H9 (cell line): ENCODE data around the gene ANKMY1. TPM values are rescaled to one million over a fixed set of nuclear protein-coding genes. Genes with fewer than 3 reads are reported as not detected.

Experiments
- DNase-seq: peaks from one replicate; pipeline ENCODE4 v3.0.0-alpha.2; 2017
- H2AFZ ChIP-seq: one replicate; pipeline ENCODE4 v1.6.1; 2013; ENCODE audit warnings: mild to moderate bottlenecking, low read length, control low read depth, moderate library complexity
- H2AK5ac ChIP-seq: 2 replicates; pipeline ENCODE4 v1.6.1; 2013; ENCODE audit warnings: low read length, control low read depth, mixed read lengths; ENCODE audit not compliant: insufficient read length
- H2BK120ac ChIP-seq: one replicate; pipeline ENCODE4 v1.6.1; 2013; ENCODE audit warnings: low read depth, mild to moderate bottlenecking, low read length, control low read depth, inconsistent platforms; ENCODE audit not compliant: poor library complexity, severe bottlenecking
- H2BK12ac ChIP-seq: 2 replicates; pipeline ENCODE4 v1.6.1; 2013; ENCODE audit warnings: low read length, control low read depth, mixed read lengths, low read depth; ENCODE audit not compliant: insufficient read length
- H2BK15ac ChIP-seq: 2 replicates; pipeline ENCODE4 v1.6.1; 2013; ENCODE audit warnings: low read depth, low read length, control low read depth
- H2BK20ac ChIP-seq: one replicate; pipeline ENCODE4 v1.6.1; 2013; ENCODE audit warnings: low read depth, mild to moderate bottlenecking, low read length, control low read depth, inconsistent platforms; ENCODE audit not compliant: poor library complexity, severe bottlenecking
- H2BK5ac ChIP-seq: 2 replicates; pipeline ENCODE4 v1.6.1; 2013; ENCODE audit warnings: low read length, control low read depth, mixed read lengths; ENCODE audit not compliant: insufficient read length
- H3K14ac ChIP-seq: 2 replicates; pipeline ENCODE4 v1.6.1; 2013; ENCODE audit warnings: low read length, control low read depth; ENCODE audit not compliant: insufficient read depth
- H3K18ac ChIP-seq: 2 replicates; pipeline ENCODE4 v1.6.1; 2013; ENCODE audit warnings: low read depth, mild to moderate bottlenecking, mixed read lengths, low read length, control low read depth; ENCODE audit not compliant: insufficient read length
- H3K23ac ChIP-seq: 2 replicates; pipeline ENCODE4 v1.6.1; 2013; ENCODE audit warnings: low read length, control low read depth, mixed read lengths, low read depth; ENCODE audit not compliant: insufficient read length
- H3K23me2 ChIP-seq: 2 replicates; pipeline ENCODE4 v1.6.1; 2013; ENCODE audit warnings: low read depth, mild to moderate bottlenecking, mixed read lengths, low read length, control low read depth; ENCODE audit not compliant: insufficient read length, poor library complexity, severe bottlenecking
- H3K27ac ChIP-seq: 2 replicates; pipeline ENCODE4 v1.5.1; 2013; ENCODE audit warnings: low read length, control low read depth, mixed read lengths, low read depth; ENCODE audit not compliant: insufficient read length
- H3K27me3 ChIP-seq: 2 replicates; pipeline ENCODE4 v1.6.1; 2013; ENCODE audit warnings: low read length, control low read depth, inconsistent platforms; ENCODE audit not compliant: insufficient read depth
- H3K4ac ChIP-seq: 2 replicates; pipeline ENCODE4 v1.6.1; 2013; ENCODE audit warnings: low read depth, mild to moderate bottlenecking, control low read depth, inconsistent platforms, low read length, moderate library complexity
- H3K4me1 ChIP-seq: 2 replicates; pipeline ENCODE4 v1.6.1; 2013; ENCODE audit warnings: low read length, control low read depth, inconsistent platforms; ENCODE audit not compliant: insufficient read depth
- H3K4me2 ChIP-seq: 2 replicates; pipeline ENCODE4 v1.6.1; 2013; ENCODE audit warnings: low read length, control low read depth, mixed read lengths; ENCODE audit not compliant: insufficient read length, insufficient read depth
- H3K56ac ChIP-seq: 2 replicates; pipeline ENCODE4 v1.6.1; 2013; ENCODE audit warnings: low read depth, mild to moderate bottlenecking, mixed read lengths, low read length, control low read depth; ENCODE audit not compliant: insufficient read length
- H3K79me1 ChIP-seq: 2 replicates; pipeline ENCODE4 v1.6.1; 2013; ENCODE audit warnings: low read depth, mild to moderate bottlenecking, moderate library complexity, low read length, control low read depth, inconsistent platforms; ENCODE audit not compliant: insufficient read depth, poor library complexity, severe bottlenecking
- H3K79me2 ChIP-seq: 2 replicates; pipeline ENCODE4 v1.6.1; 2013; ENCODE audit warnings: low read length, control low read depth, inconsistent platforms; ENCODE audit not compliant: insufficient read depth
- H3K9ac ChIP-seq: 2 replicates; pipeline ENCODE4 v1.6.1; 2013; ENCODE audit warnings: low read length, control low read depth, mixed read lengths; ENCODE audit not compliant: insufficient read length; ENCODE audit errors: extremely low read depth
- H3K9me3 ChIP-seq: one replicate; pipeline ENCODE4 v1.6.1; 2013; ENCODE audit warnings: low read depth, low read length, inconsistent platforms; ENCODE audit not compliant: control insufficient read depth
- H3T11ph ChIP-seq: one replicate; pipeline ENCODE4 v1.6.1; 2013; ENCODE audit warnings: mild to moderate bottlenecking, low read length, control low read depth, inconsistent platforms
- H4K20me1 ChIP-seq: one replicate; pipeline ENCODE4 v1.6.1; 2013; ENCODE audit not compliant: control insufficient read depth, insufficient read length, insufficient read depth
- H4K5ac ChIP-seq: 2 replicates; pipeline ENCODE4 v1.6.1; 2013; ENCODE audit warnings: low read depth, mild to moderate bottlenecking, mixed read lengths, low read length, control low read depth; ENCODE audit not compliant: insufficient read length
- H4K8ac ChIP-seq: replicated peaks from 2 replicates; pipeline ENCODE4 v1.6.1; 2013; ENCODE audit warnings: low read length, control low read depth, mixed read lengths, low read depth; ENCODE audit not compliant: insufficient read length
- H4K91ac ChIP-seq: 2 replicates; pipeline ENCODE4 v1.6.1; 2013; ENCODE audit warnings: low read depth, mild to moderate bottlenecking, moderate library complexity, mixed read lengths, low read length, control low read depth; ENCODE audit not compliant: insufficient read length
- H3K27ac Mint-ChIP-seq, 3 experiments: 2 replicates in 2 of 3; 3 replicates in 1 of 3; pipeline ENCODE4 v1.8.0; 2020 to 2021; ENCODE audit warnings: mixed read lengths in 3 of 3, mild to moderate bottlenecking in 1 of 3, moderate library complexity in 1 of 3
- H3K27me3 Mint-ChIP-seq: 2 replicates; pipeline ENCODE4 v1.8.0; 2021; ENCODE audit warnings: low read depth, mild to moderate bottlenecking, moderate library complexity, mixed read lengths
- H3K36me3 Mint-ChIP-seq, 3 experiments: 2 replicates in 2 of 3; 3 replicates in 1 of 3; pipeline ENCODE4 v1.8.0; 2020 to 2021; ENCODE audit warnings: low read depth in 3 of 3, mixed read lengths in 3 of 3; ENCODE audit not compliant: insufficient read depth in 1 of 3
- H3K4me1 Mint-ChIP-seq, 2 experiments: 2 replicates each; pipeline ENCODE4 v1.8.0; 2020; ENCODE audit warnings: mixed read lengths in 2 of 2
- H3K4me3 Mint-ChIP-seq, 2 experiments: 2 replicates in 1 of 2; 3 replicates in 1 of 2; pipeline ENCODE4 v1.8.0; 2020 to 2021; ENCODE audit warnings: mild to moderate bottlenecking in 2 of 2, mixed read lengths in 2 of 2, moderate library complexity in 1 of 2
- H3K9me3 Mint-ChIP-seq, 2 experiments: 2 replicates in 1 of 2; 3 replicates in 1 of 2; pipeline ENCODE4 v1.8.0; 2020; ENCODE audit warnings: mild to moderate bottlenecking in 2 of 2, mixed read lengths in 2 of 2, moderate library complexity in 1 of 2
- CTCF ChIP-seq: fragments of 200-600 bp; sonication (generic); conservative IDR thresholded peaks from 3 replicates; pipeline ENCODE4 v1.8.0; 2021; ENCODE audit warnings: antibody characterized with exemption, mild to moderate bottlenecking
- WGBS: extraction: QIAGEN DNeasy Blood & Tissue Kit; methylation state at CpG from one replicate; pipeline ENCODE4 v1.1.7; 2013; ENCODE audit warnings: missing lambda C conversion rate, low lambda C conversion rate, mixed read lengths; ENCODE audit not compliant: insufficient read length; ENCODE audit errors: extremely low coverage; 5-methylcytosine and 5-hydroxymethylcytosine counted together
- total RNA-seq: library from RNA; stranded (reverse); gene quantifications from 2 replicates; pipeline ENCODE4 v1.2.1, GENCODE V29; 2021

Gene ANKMY1
- total RNA-seq, 1 experiment from 2014 or later: 13.7 TPM

DNA sequence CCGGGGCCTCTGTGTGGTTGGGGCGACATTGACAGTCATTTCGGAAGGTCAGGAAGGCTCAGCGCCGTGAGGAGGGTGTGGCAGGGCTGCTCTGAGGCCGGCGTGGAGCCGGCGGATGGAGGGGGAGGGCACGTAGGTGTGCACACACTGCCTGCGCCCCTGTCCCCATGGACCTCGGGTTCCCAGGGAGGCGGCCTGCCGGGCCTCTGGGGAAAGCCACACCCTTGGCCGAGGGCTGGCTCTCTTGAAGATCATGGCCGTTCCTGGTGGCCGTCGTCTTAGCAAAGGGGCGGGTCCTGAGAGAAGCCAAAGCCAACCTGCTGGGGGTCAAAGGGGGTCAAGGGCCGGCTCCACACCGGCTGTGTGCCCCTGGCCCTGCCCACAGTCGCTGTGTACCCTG lies 110.5 kb downstream of the ANKMY1 start:
- no peak for TF ChIP-seq CTCF
- Histone ChIP-seq H2BK12ac (no peak overlapping the region), H4K91ac (no peak overlapping the region), H3K4me1 (peaks cover 2% of the 10 kb centered on the region; the same call in 1 of the 2 replicates), H3K27ac (no peak overlapping the region), H2BK15ac (no peak overlapping the region), H3K23ac (no peak overlapping the region), H3K23me2 (peaks cover 4% of the 10 kb centered on the region), H2AK5ac (no peak overlapping the region), H4K5ac (no peak overlapping the region), H3K27me3 (no peaks in the 10 kb centered on the region), H4K8ac (no peak overlapping the region), H2AFZ (no peak overlapping the region), H3K4ac (no peak overlapping the region), H3K9ac (no peak overlapping the region), H3K56ac (no peak overlapping the region), H3T11ph (no peak overlapping the region), H3K79me1 (no peaks in the 10 kb centered on the region), H3K18ac (no peak overlapping the region), H4K20me1 (no peaks in the 10 kb centered on the region), H3K79me2 (no peaks in the 10 kb centered on the region), H2BK20ac (no peak overlapping the region), H2BK120ac (no peak overlapping the region), H2BK5ac (no peak overlapping the region), H3K9me3 (no peaks in the 10 kb centered on the region), H3K4me2 (no peak overlapping the region), H3K14ac (no peak overlapping the region)
- Mint-ChIP-seq H3K4me1 (peaks cover 16 to 25% of the 10 kb centered on the region in 2 experiments), H3K27ac (no peak overlapping the region), H3K9me3 (no peaks in the 10 kb centered on the region), H3K4me3 (no peak overlapping the region), H3K27me3 (peaks cover 12% of the 10 kb centered on the region), H3K36me3 (peaks cover 0 to 3% (median 3%) of the 10 kb centered on the region in 3 experiments; a peak in 2 of 7 replicates)
- DNase-seq: no peak
- no CpG with 5 or more reads among the region's 22 CpGs for WGBS
